ENCODE results near the gene TMC1. TPM values are rescaled to one million over a fixed set of nuclear protein-coding genes. Genes with fewer than 3 reads are reported as not detected.
"Not testable (repeated sequence)": the region's sequence is repeated elsewhere in the genome, so short reads cannot be mapped to it uniquely, and the experiment has no call there.

Gene TMC1
- total RNA-seq, 2 experiments from 2014 or later = not detected

GRCh38 chr9:72857624-72857996, 336.2 kb downstream of the TMC1 start:
- no peaks in the 10 kb centered on the region for H3K4me1 Mint-ChIP-seq
- POLR2A ChIA-PET = no interaction called here

GRCh38 chr9:72858089-72858912, 336.9 kb downstream of the TMC1 start:
- ATAC-seq (ENCODE audit: low read depth) (no peak), DNase-seq (no peak)
- H3K36me3 Mint-ChIP-seq = no peaks in the 10 kb centered on the region
- POLR2A ChIA-PET = no interaction called here
- no peak overlapping the region for H3K27ac Mint-ChIP-seq
- peaks cover under 1% of the 10 kb centered on the region for H3K27me3 Mint-ChIP-seq
- no peaks in the 10 kb centered on the region for H3K9me3 Mint-ChIP-seq
- H3K4me3 Mint-ChIP-seq = no peak overlapping the region
- H3K4me1 Mint-ChIP-seq = no peaks in the 10 kb centered on the region

More at GRCh38 chr9:72857624-72857996, 336.2 kb downstream of the TMC1 start:
- DNase-seq = no peak
- Mint-ChIP-seq H3K9me3 (no peaks in the 10 kb centered on the region), H3K27me3 (no peaks in the 10 kb centered on the region), H3K27ac (no peak overlapping the region), H3K36me3 (no peaks in the 10 kb centered on the region), H3K4me3 (no peak overlapping the region)
- no peak for ATAC-seq (ENCODE audit: low read depth)

- H3K4me1 Mint-ChIP-seq; H3K9me3 Mint-ChIP-seq; H3K4me3 Mint-ChIP-seq; POLR2A ChIA-PET; DNase-seq; H3K27me3 Mint-ChIP-seq; ATAC-seq (ENCODE audit: low read depth); H3K36me3 Mint-ChIP-seq; H3K27ac Mint-ChIP-seq: not testable (repeated sequence)
These were observed 341.4 kb downstream of the TMC1 start for GRCh38 chr9:72862788-72863187.

- DNase-seq = no peak
- Mint-ChIP-seq H3K36me3 (no peaks in the 10 kb centered on the region), H3K4me3 (no peak overlapping the region), H3K9me3 (no peaks in the 10 kb centered on the region), H3K4me1 (no peaks in the 10 kb centered on the region), H3K27me3 (peaks cover 5% of the 10 kb centered on the region), H3K27ac (no peak overlapping the region)
- POLR2A ChIA-PET = no interaction called here
- no peak for ATAC-seq (ENCODE audit: low read depth)
These were observed 342.2 kb downstream of the TMC1 start for GRCh38 chr9:72863456-72864094.

GRCh38 chr9:72864327-72864726, 342.9 kb downstream of the TMC1 start:
- Mint-ChIP-seq H3K9me3 (no peaks in the 10 kb centered on the region), H3K27ac (no peak overlapping the region), H3K4me3 (no peak overlapping the region), H3K27me3 (peaks cover 5% of the 10 kb centered on the region), H3K4me1 (no peaks in the 10 kb centered on the region), H3K36me3 (no peaks in the 10 kb centered on the region)
- POLR2A ChIA-PET = no interaction called here
- DNase-seq (no peak), ATAC-seq (ENCODE audit: low read depth) (no peak)

- Mint-ChIP-seq H3K27me3 (no peaks in the 10 kb centered on the region), H3K4me3 (no peak overlapping the region), H3K4me1 (no peaks in the 10 kb centered on the region), H3K27ac (no peak overlapping the region), H3K9me3 (no peaks in the 10 kb centered on the region), H3K36me3 (no peaks in the 10 kb centered on the region)
- POLR2A ChIA-PET = no interaction called here
- no peak for DNase-seq
- no peak for ATAC-seq (ENCODE audit: low read depth)
These were observed 350.3 kb downstream of the TMC1 start for GRCh38 chr9:72871685-72872084.

GRCh38 chr9:72872718-72873117, 351.3 kb downstream of the TMC1 start:
- ATAC-seq (ENCODE audit: low read depth) (no peak), DNase-seq (no peak)
- no peaks in the 10 kb centered on the region for H3K4me1 Mint-ChIP-seq
- no peaks in the 10 kb centered on the region for H3K27me3 Mint-ChIP-seq
- H3K27ac Mint-ChIP-seq = no peak overlapping the region
- POLR2A ChIA-PET = no interaction called here
- H3K36me3 Mint-ChIP-seq = no peaks in the 10 kb centered on the region
- H3K9me3 Mint-ChIP-seq = no peaks in the 10 kb centered on the region
- H3K4me3 Mint-ChIP-seq = no peak overlapping the region

- Mint-ChIP-seq H3K4me3 (no peak overlapping the region), H3K4me1 (no peaks in the 10 kb centered on the region), H3K9me3 (no peaks in the 10 kb centered on the region), H3K27ac (no peak overlapping the region), H3K27me3 (no peaks in the 10 kb centered on the region), H3K36me3 (no peaks in the 10 kb centered on the region)
- ATAC-seq (ENCODE audit: low read depth) (no peak), DNase-seq (no peak)
- POLR2A ChIA-PET = no interaction called here
These were observed 352.0 kb downstream of the TMC1 start for GRCh38 chr9:72873456-72873855.

- no peak for ATAC-seq (ENCODE audit: low read depth)
- no peak for DNase-seq
- Mint-ChIP-seq H3K4me3 (no peak overlapping the region), H3K36me3 (no peaks in the 10 kb centered on the region), H3K27me3 (no peaks in the 10 kb centered on the region), H3K9me3 (no peaks in the 10 kb centered on the region), H3K4me1 (no peaks in the 10 kb centered on the region), H3K27ac (no peak overlapping the region)
- POLR2A ChIA-PET = no interaction called here
These were observed 352.9 kb downstream of the TMC1 start for GRCh38 chr9:72874344-72874743.

GRCh38 chr9:72875221-72875620, 353.8 kb downstream of the TMC1 start:
- H3K27ac Mint-ChIP-seq = no peak overlapping the region
- POLR2A ChIA-PET = no interaction called here
- no peaks in the 10 kb centered on the region for H3K4me1 Mint-ChIP-seq

GRCh38 chr9:72880821-72881220, 359.4 kb downstream of the TMC1 start:
- no peaks in the 10 kb centered on the region for H3K9me3 Mint-ChIP-seq
- no peak for DNase-seq
- no peak overlapping the region for H3K4me3 Mint-ChIP-seq
- H3K27me3 Mint-ChIP-seq = peaks cover 2% of the 10 kb centered on the region
- ATAC-seq (ENCODE audit: low read depth) = no peak
- H3K4me1 Mint-ChIP-seq = no peaks in the 10 kb centered on the region
- no peaks in the 10 kb centered on the region for H3K36me3 Mint-ChIP-seq
- no peak overlapping the region for H3K27ac Mint-ChIP-seq
- POLR2A ChIA-PET = no interaction called here

More at GRCh38 chr9:72875221-72875620, 353.8 kb downstream of the TMC1 start:
- no peaks in the 10 kb centered on the region for H3K27me3 Mint-ChIP-seq
- H3K4me3 Mint-ChIP-seq = no peak overlapping the region
- no peaks in the 10 kb centered on the region for H3K36me3 Mint-ChIP-seq
- no peaks in the 10 kb centered on the region for H3K9me3 Mint-ChIP-seq
- DNase-seq (no peak), ATAC-seq (ENCODE audit: low read depth) (no peak)

- ATAC-seq (ENCODE audit: low read depth) (no peak), DNase-seq (no peak)
- Mint-ChIP-seq H3K4me3 (no peak overlapping the region), H3K27me3 (peaks cover 4% of the 10 kb centered on the region), H3K4me1 (no peaks in the 10 kb centered on the region), H3K9me3 (no peaks in the 10 kb centered on the region), H3K36me3 (no peaks in the 10 kb centered on the region), H3K27ac (no peak overlapping the region)
- POLR2A ChIA-PET = no interaction called here
These were observed 360.8 kb downstream of the TMC1 start for GRCh38 chr9:72882117-72882775.

- H3K4me1 Mint-ChIP-seq = no peaks in the 10 kb centered on the region
- H3K27ac Mint-ChIP-seq = no peak overlapping the region
- H3K36me3 Mint-ChIP-seq = no peaks in the 10 kb centered on the region
- no peak for ATAC-seq (ENCODE audit: low read depth)
- H3K9me3 Mint-ChIP-seq = no peaks in the 10 kb centered on the region
- H3K27me3 Mint-ChIP-seq = peaks cover 4% of the 10 kb centered on the region
- no peak overlapping the region for H3K4me3 Mint-ChIP-seq
- POLR2A ChIA-PET = no interaction called here
- DNase-seq = no peak
These were observed 362.5 kb downstream of the TMC1 start for GRCh38 chr9:72883875-72884274.

- DNase-seq (no peak), ATAC-seq (ENCODE audit: low read depth) (no peak)
- Mint-ChIP-seq H3K36me3 (no peaks in the 10 kb centered on the region), H3K27me3 (peaks cover 4% of the 10 kb centered on the region), H3K9me3 (no peaks in the 10 kb centered on the region), H3K27ac (no peak overlapping the region), H3K4me1 (no peaks in the 10 kb centered on the region), H3K4me3 (no peak overlapping the region)
- POLR2A ChIA-PET = no interaction called here
These were observed 363.1 kb downstream of the TMC1 start for GRCh38 chr9:72884508-72884907.
